Astrocyte of the spinal cord (primary cell): ENCODE results near the gene LHFPL6.

Experiments
- DNase-seq: peaks from one replicate; pipeline ENCODE4 v3.0.0; 2011; ENCODE audit warnings: low read depth, low spot score
- H3K4me3 ChIP-seq: 2 replicates; pipeline ENCODE4 v1.5.1; 2011; ENCODE audit warnings: low read depth, mild to moderate bottlenecking, low read length, moderate library complexity
- CTCF ChIP-seq: IDR thresholded peaks from 2 replicates; pipeline ENCODE4 v1.5.1; 2012; ENCODE audit warnings: low read depth, mild to moderate bottlenecking, low read length, inconsistent platforms
- in situ Hi-C: cut with HindIII; loops from 2 replicates; pipeline ENCODE4 v1.10.0; 2017; ENCODE audit warnings: low sequenced_read_pairs

Gene LHFPL6

GRCh38 chr13:39302820-39303219 lies 300.2 kb downstream of the LHFPL6 start:
- no peak for TF ChIP-seq CTCF
- H3K4me3 ChIP-seq: no peak overlapping the region
- in situ Hi-C loops: no loop called here
- DNase-seq: no peak

- in situ Hi-C loops: no loop called here
- no peak overlapping the region for H3K4me3 ChIP-seq
- TF ChIP-seq CTCF: no peak
- DNase-seq: no peak
Measured at GRCh38 chr13:39298951-39299350, 304.0 kb downstream of the LHFPL6 start.

- in situ Hi-C loops: no loop called here
- no peak overlapping the region for H3K4me3 ChIP-seq
- no peak for TF ChIP-seq CTCF
- peak; percentile 9 for DNase-seq
Measured at GRCh38 chr13:39297664-39298171, 305.3 kb downstream of the LHFPL6 start.

- DNase-seq: no peak
- H3K4me3 ChIP-seq: no peak overlapping the region
- TF ChIP-seq CTCF: no peak
- in situ Hi-C loops: no loop called here
Measured at GRCh38 chr13:39297023-39297422, 306.0 kb downstream of the LHFPL6 start.

GRCh38 chr13:39296193-39296592 lies 306.8 kb downstream of the LHFPL6 start:
- no peak for TF ChIP-seq CTCF
- DNase-seq: no peak
- H3K4me3 ChIP-seq: no peak overlapping the region
- in situ Hi-C loops: no loop called here
